Osteocyte (in vitro differentiated cells): ENCODE results near the gene SERP2. TPM values are rescaled to one million over a fixed set of nuclear protein-coding genes. Genes with fewer than 3 reads are reported as not detected.

Experiments
- DNase-seq: peaks from one replicate; pipeline ENCODE4 v3.0.0; 2021; ENCODE audit warnings: mixed read lengths; ENCODE audit not compliant: unreplicated experiment; ENCODE audit errors: extremely low spot score
- H3K27ac Mint-ChIP-seq: one replicate; pipeline ENCODE4 v1.8.0; 2021; ENCODE audit warnings: mild to moderate bottlenecking, mixed read lengths; ENCODE audit not compliant: unreplicated experiment
- H3K27me3 Mint-ChIP-seq: one replicate; pipeline ENCODE4 v1.8.0; 2021; ENCODE audit warnings: mixed read lengths; ENCODE audit not compliant: unreplicated experiment
- H3K36me3 Mint-ChIP-seq: one replicate; pipeline ENCODE4 v1.8.0; 2021; ENCODE audit warnings: mixed read lengths; ENCODE audit not compliant: unreplicated experiment
- H3K4me1 Mint-ChIP-seq: one replicate; pipeline ENCODE4 v1.8.0; 2021; ENCODE audit warnings: mixed read lengths; ENCODE audit not compliant: unreplicated experiment
- H3K4me3 Mint-ChIP-seq: one replicate; pipeline ENCODE4 v1.8.0; 2021; ENCODE audit warnings: mild to moderate bottlenecking, moderate library complexity, mixed read lengths; ENCODE audit not compliant: unreplicated experiment
- H3K9me3 Mint-ChIP-seq: one replicate; pipeline ENCODE4 v1.8.0; 2021; ENCODE audit warnings: mixed read lengths; ENCODE audit not compliant: unreplicated experiment
- CTCF ChIP-seq: fragments of 200-600 bp; sonication (generic); IDR thresholded peaks from 2 replicates; pipeline ENCODE4 v1.5.0; 2021; ENCODE audit warnings: antibody characterized with exemption, mild to moderate bottlenecking, moderate library complexity
- total RNA-seq: library from RNA; stranded (reverse); gene quantifications from 2 replicates; pipeline ENCODE4 v1.2.1, GENCODE V29; 2021

The SERP2 gene
- total RNA-seq, 1 donor from 2014 or later: 8.4 TPM

GRCh38 chr13:44389876-44390275 is 16.3 kb downstream of the SERP2 start:
- H3K4me3 Mint-ChIP-seq: no peak overlapping the region
- H3K27me3 Mint-ChIP-seq: no peaks in the 10 kb centered on the region
- DNase-seq: no peak
- no peaks in the 10 kb centered on the region for H3K9me3 Mint-ChIP-seq
- peaks cover 5% of the 10 kb centered on the region for H3K4me1 Mint-ChIP-seq
- no peak for TF ChIP-seq CTCF
- H3K27ac Mint-ChIP-seq: no peak overlapping the region
- H3K36me3 Mint-ChIP-seq: peaks cover 5% of the 10 kb centered on the region

GRCh38 chr13:44393391-44393790 is 19.8 kb downstream of the SERP2 start:
- Mint-ChIP-seq H3K9me3 (no peaks in the 10 kb centered on the region), H3K36me3 (peaks cover 5% of the 10 kb centered on the region), H3K27ac (no peak overlapping the region), H3K4me1 (peaks cover 26% of the 10 kb centered on the region), H3K27me3 (no peaks in the 10 kb centered on the region), H3K4me3 (no peak overlapping the region)
- no peak for DNase-seq
- no peak for TF ChIP-seq CTCF

- Mint-ChIP-seq H3K36me3 (peaks cover 4% of the 10 kb centered on the region), H3K9me3 (no peaks in the 10 kb centered on the region), H3K27me3 (no peaks in the 10 kb centered on the region), H3K4me3 (no peak overlapping the region), H3K27ac (no peak overlapping the region), H3K4me1 (peaks cover 26% of the 10 kb centered on the region)
- TF ChIP-seq CTCF: no peak
- no peak for DNase-seq
Observed at GRCh38 chr13:44394658-44395057, 21.0 kb downstream of the SERP2 start.

- H3K36me3 Mint-ChIP-seq: no peaks in the 10 kb centered on the region
- H3K9me3 Mint-ChIP-seq: no peaks in the 10 kb centered on the region
- H3K4me1 Mint-ChIP-seq: peaks cover 25% of the 10 kb centered on the region
- H3K27ac Mint-ChIP-seq: no peak overlapping the region
- TF ChIP-seq CTCF: no peak
- no peak overlapping the region for H3K4me3 Mint-ChIP-seq
- DNase-seq: no peak
- no peaks in the 10 kb centered on the region for H3K27me3 Mint-ChIP-seq
Observed at GRCh38 chr13:44395976-44396694, 22.5 kb downstream of the SERP2 start.

- H3K4me3 Mint-ChIP-seq: no peak overlapping the region
- H3K4me1 Mint-ChIP-seq: peaks cover 25% of the 10 kb centered on the region
- peak overlapping the region; percentile 50 for H3K27ac Mint-ChIP-seq
Observed at GRCh38 chr13:44396701-44397580, 23.3 kb downstream of the SERP2 start.

More at GRCh38 chr13:44396701-44397580, 23.3 kb downstream of the SERP2 start:
- no peaks in the 10 kb centered on the region for H3K9me3 Mint-ChIP-seq
- no peaks in the 10 kb centered on the region for H3K36me3 Mint-ChIP-seq
- no peak for TF ChIP-seq CTCF
- H3K27me3 Mint-ChIP-seq: no peaks in the 10 kb centered on the region
- DNase-seq: no peak
